HG02610 (cell line): ENCODE results near the gene BIRC7.

Source experiments
- ATAC-seq: cut with Tn5 transposase; IDR thresholded peaks from one replicate; pipeline ENCODE4 v1.9.1; 2021; ENCODE audit warnings: mild to moderate bottlenecking, moderate library complexity; ENCODE audit not compliant: unreplicated experiment

The BIRC7 gene

DNA sequence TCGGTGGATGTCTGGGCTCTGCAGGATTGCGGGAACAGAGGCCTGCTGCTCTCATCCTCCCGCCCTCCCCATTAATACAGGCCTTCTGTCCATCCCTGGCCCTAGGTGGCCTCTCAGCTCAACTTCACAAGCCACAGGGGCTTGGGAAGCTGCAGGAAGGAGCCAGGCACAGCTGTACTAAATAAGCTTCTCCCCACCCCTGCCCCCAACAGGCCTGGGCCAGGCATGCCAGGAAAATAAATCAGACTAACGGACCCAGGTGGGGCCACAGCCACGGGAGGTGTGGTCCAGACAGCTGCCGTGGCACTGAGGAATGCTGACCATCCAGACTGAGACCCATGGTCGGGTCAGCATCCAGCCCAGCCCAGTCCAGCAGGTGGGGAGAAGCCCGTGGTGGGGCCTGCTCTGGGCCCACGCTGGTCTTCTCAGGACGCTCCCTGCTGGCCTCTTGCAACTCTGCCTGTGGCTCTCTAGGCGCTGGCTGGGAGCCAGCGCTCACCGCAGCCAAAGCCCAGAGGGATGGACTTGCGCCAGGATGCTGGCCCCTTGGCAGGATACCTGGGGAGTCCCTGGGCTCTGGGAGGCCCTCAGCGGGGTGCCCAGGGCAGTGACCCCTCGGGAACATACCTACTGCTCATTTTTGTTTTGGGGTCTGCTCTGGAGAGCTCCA, 11.2 kb upstream of the BIRC7 start:
- no peak for ATAC-seq

DNA sequence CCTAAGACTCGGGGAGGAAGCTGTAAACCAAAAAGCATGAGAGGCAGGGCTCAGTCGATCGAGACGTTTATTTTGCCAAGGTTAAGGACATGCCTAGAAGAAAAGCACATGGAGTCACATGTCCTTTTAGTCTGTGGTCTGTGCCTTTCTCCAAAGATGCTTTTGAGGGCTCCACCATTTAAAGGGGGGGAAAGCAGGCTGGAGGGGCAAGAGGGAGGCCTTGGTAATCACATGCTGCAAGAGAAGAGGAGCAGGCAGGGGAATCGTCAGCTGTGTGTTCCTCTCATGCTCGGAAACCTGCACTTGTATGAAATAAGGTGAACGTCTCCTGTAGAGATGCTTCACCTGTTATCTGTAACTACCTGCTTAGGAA, 10.6 kb upstream of the BIRC7 start:
- no peak for ATAC-seq

DNA sequence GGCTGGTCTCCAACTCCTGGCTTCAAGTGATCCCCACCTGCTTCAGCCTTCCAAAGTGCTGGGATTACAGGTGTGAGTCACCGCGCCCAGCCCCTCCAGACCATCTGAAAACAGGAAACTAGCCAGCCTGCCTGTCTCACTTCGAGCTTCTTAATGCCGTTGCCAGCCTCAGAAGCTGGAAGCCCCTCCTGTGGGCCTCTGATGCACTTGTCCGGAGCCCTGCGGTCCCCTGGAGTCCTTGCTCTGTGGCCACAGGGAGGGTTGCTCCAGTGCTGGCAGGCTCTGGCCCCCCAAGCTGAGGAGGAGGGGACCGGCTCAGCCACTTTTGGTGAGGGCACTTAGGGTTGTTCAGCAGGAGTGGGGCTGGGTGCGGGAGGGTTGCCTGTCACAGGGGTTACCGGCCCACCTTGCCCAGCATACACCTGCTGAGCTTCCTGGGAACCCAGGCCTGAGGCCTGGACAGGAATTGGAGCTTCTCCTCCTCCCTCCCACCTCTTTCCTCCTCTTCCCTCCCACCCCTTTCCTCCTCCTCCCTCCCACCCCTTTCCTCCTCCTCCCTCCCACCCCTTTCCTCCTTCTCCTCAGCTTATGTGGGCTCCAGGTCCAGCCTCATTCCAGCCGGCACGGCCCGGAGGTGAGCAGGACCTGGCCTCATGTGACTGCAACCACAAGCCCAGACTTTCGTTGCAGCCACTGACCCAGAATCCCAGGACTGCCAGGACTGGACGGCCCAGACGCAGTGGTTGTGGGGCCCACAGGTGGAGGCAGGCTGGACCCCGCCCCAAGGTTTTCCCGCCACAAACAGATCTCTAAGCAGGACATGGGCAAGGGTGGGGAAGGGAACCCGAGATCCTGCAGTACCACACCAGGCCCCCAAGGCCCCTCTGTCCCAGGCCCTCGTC, 9.4 kb upstream of the BIRC7 start:
- ATAC-seq: no peak

GRCh38 chr20:63227260-63227659, 8.4 kb upstream of the BIRC7 start:
- no peak for ATAC-seq

DNA sequence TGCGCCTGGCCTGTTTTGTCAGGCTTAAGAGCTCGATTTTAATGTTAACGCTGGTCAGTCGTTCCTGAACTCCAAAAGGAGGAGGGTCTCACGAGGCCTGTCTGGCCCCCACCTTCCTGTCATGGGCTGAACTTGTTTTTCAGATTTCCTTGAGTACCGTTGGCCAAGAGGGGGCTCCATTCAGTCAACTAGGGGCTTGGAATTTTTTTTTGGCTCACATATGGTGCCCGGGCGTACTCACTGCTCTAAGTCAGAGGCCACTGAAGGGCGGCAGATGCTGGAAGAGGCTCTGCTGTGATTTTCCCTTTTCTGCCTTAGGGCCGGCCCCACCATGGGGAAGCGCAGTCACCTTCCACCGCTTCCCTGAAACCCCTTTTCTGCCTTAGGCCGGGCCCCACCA, 6.9 kb upstream of the BIRC7 start:
- ATAC-seq: no peak

DNA sequence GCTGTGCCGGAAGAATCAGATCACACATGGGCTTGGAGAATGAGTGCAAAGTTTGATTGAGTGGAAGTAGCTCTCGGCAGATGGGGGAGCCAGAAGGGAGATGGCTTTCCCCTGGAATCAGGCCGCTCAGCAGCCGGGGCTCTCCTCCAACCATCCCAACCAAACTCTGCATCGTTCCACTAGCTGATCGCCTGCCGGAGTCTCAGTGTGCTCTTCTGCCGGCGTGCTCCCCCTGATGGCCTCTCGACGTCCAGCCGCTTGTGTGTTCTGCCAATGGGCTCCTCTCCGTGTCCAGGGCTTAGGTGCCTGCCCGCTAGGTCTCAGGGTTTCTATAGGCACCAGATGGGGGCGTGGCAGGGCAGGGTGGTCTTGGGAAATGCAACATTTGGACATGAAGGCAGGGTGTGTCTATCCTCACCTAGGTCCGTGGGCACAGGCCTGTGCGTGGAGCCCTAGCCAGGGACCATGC, 4.9 kb upstream of the BIRC7 start:
- ATAC-seq: no peak

DNA sequence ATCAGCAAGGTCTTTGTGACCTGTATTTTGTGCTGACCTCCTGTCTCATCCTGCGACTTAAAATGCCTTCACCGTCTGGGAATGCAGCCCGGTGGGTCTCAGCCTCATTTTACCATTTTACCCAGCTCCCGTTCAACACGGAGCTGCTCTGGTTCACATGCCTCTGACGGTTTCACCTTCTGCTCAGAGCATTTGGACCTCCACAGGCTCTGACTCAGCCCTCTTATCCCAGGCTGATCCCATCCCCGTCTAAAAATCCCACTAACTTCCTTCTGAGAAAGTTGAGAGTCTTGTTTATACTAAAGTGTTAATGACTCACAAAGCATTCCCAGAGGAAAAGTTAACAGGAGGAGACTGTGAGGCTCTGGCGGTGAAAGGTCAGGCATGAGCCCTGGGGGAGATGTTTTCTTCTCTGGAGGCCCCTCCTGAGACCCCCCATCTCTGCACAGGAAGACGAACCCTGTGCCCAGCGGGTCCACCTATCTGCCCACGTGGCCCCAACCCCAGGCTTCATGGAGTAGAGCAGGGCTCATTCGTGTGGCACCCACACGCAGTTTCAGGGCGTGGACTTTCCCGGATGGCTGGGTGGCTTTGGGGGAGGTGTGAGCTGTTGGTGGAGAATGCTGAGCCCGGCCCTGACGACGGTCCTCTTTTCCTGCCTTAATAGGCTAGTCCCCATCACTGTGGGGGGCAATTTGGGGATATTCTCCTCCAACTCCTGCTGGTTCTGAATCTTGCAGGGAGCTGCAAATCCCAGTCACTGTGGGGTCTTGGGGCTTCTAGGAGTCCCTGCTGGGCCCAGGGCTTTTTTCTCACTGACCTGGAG, 3.3 kb upstream of the BIRC7 start:
- ATAC-seq: no peak

- ATAC-seq: no peak
Observed at GRCh38 chr20:63233061-63233344, 2.7 kb upstream of the BIRC7 start.

DNA sequence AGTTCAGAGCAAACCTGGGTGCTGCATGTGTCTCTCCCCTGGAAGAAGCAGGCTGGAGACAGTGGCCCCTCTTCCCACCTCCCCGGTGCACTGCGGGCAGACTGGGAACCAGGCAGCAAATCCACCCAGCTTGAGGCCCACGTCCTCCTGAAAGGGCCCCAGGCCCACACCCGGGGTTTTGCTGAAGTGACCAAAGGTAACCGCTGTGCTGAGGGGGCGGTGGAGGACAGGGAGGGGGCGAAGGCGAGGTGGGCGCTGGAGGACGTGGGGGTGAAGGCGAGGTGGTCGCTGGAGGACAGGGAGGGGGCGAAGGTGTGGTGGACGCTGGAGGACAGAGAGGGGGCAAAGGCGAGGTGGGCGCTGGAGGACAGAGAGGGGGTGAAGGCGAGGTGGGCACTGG, 1.8 kb upstream of the BIRC7 start:
- no peak for ATAC-seq

DNA sequence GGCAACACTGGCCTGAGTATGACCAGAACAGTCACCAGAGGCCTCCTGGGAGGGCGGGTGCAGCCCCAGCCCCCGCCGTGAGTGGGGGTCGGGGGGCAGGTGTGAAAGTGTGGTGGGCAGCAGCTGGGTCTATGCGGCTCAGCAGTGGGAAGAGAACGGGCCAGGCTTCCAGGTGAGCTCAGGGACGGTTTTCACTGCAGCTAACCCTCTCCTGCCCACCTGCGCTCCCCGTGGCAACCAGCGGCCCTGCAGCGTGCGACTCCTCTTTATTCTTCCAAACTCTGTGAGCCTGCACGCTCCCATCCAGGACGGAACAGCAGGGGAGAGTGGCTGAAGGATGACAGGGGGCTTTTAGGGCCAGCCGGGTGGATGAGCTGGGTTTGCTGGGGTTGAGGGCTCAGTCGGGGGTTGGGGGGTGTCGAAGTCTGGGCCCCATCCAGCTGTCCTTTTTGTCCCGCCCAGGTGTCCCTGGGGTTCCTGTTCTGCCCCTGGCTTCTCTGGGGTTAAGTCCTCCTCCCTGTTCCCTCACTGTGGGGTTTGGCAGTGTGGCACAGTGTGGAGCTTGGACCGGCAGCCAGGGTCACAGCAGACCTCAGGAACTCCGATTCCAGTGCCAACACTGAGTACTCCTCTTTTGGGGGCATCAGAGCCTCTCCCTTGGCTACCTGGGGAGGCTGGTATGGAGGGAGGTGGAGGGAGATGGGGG, 859 bp upstream of the BIRC7 start:
- no peak for ATAC-seq

DNA sequence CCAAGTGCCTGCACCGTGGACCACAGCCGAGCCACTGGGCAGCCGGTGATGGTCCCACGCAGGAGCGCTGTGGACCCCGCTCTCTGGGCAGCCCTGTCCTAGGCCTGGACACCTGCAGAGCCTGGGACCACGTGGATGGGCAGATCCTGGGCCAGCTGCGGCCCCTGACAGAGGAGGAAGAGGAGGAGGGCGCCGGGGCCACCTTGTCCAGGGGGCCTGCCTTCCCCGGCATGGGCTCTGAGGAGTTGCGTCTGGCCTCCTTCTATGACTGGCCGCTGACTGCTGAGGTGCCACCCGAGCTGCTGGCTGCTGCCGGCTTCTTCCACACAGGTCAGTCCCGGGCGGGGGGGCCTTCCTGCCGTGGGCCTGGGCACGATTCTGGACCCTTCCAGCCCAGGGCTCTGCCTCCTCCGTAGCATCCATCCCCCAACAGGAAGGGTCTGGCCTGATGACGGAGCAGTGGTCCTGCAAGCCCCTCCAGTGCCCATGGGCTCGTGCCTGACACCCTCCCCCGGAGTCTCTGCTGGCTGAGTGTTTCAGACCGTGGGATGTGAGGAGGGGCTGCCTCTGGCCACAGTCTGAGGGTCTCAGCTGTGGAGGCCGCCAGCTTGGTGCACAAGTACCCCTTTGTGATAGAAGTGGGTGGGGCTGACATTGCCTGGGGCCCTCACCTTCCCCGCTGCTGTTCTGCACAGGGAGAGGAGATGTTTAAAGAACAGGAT, 572 bp downstream of the BIRC7 start:
- ATAC-seq: no peak

DNA sequence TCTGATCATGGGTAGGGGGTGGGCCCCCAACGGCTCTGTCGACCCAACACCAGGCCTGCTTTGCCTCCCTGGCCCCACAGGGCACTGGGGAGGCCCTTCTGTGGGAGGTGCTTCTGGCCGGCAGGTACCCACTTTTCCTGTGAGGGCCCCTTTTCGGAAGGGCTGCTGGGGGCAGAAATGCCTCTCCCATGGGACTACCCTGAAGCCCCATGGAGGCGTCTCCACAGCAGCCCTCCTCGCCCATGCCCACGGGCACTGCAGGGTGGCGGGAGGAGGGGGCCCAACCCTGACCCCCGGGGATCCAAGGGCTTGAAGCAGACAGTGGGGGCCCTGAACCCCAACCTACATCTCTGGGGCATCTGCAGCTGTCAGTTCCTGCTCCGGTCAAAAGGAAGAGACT, 2.3 kb downstream of the BIRC7 start:
- no peak for ATAC-seq

- ATAC-seq: no peak
Observed at GRCh38 chr20:63238514-63239125, 2.9 kb downstream of the BIRC7 start.

GRCh38 chr20:63239431-63239830, 3.7 kb downstream of the BIRC7 start:
- ATAC-seq: no peak

GRCh38 chr20:63240004-63240403, 4.3 kb downstream of the BIRC7 start:
- no peak for ATAC-seq

DNA sequence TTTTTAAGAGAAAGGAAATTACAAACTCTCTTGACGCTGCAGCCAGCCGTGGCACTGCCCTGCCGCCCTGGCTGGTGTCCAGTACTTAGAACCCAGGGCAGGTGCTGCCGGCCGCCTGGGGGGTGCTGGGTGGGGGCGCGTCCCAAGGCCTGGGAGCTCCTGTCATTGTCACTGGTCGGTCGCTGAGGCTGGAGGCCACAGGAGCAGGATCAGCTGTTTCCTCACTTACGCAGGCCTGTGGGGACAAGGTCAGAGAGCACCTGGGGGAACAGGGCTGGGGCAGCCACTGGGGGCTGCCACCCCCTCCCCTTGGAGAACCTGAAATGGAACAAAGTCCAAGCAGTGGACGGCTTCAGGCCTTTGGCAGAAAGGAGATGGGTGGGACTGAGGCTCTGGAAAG, 5.6 kb downstream of the BIRC7 start:
- ATAC-seq: no peak

- no peak for ATAC-seq
Observed at GRCh38 chr20:63242736-63243135, 7.0 kb downstream of the BIRC7 start.

DNA sequence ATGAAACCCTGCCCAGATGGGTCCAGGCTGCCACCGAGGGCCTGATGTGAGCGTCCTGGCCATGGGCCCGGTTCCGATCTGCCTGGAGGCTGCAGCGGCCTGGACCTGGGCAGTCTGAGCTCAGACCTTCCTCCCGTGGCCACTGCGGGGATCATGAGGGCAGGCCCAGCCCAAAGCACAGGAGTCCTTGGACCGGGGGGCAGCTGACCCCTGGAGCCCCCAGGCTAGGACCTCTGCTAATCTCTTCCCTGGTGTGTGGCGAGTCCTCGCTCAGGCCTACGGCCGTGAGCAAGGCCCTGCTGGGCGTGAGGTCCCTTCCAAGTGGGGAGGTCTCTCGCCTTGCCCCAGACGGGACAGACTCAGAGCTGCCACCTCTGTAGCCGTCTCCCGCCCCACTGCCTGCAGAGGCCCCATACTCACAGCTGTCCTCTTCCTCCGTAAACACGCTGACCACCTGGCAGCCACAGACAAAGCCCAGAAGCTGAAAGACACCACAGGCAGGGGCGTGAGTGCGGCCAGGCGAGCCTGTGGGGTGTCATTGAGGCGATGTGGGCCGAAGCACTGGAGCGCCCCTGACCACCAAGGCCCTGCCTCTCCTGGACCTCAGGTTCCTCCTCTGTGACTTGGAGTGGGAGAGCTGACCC, 8.0 kb downstream of the BIRC7 start:
- no peak for ATAC-seq

GRCh38 chr20:63244468-63244867, 8.8 kb downstream of the BIRC7 start:
- no peak for ATAC-seq
